ENCODE results near the gene SPZ1. TPM values are rescaled to one million over a fixed set of nuclear protein-coding genes. Genes with fewer than 3 reads are reported as not detected.

The SPZ1 gene
- total and polyA plus RNA-seq, 2 of the 8 experiments (the other 6 are each of a cell fraction or from before 2014, with no cell fraction given), result not detected

DNA sequence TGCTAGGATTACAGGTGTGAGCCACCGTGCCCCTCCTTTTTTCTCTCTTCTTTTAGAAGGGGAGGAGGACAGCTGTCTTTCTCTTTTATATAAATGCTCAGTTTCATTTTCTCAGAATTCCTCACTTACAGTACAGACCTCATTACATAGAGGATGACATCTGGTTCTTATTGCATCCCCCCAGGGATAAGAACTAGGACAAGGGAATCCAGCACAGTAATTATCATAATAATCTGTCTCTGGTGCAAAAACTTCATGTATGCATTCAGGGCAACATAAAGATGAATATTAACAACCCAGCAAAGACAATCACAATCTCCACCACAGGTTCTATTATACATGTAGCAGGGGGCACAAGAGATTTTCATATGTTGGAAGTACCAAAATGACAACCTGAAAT, 5.1 kb downstream of the SPZ1 start:
- H4K5ac ChIP-seq (ENCODE audit: insufficient read length, low read depth, low read length), result no peak overlapping the region
- no peak overlapping the region for H3K23ac ChIP-seq (ENCODE audit: insufficient read length)
- H2BK20ac ChIP-seq (ENCODE audit: low read length), result no peak overlapping the region
- H3K4me2 ChIP-seq (ENCODE audit: insufficient read depth in 1 of 2, low read depth in 2 of 2, low read length in 2 of 2), result no peak overlapping the region
- H3K79me1 ChIP-seq (ENCODE audit: low read depth, low read length), result no peaks in the 10 kb centered on the region
- ChIA-PET POLR2A (ENCODE audit: partially characterized antibody) (no interaction called here), CTCF (ENCODE audit: partially characterized antibody) (interaction anchor here (1.3 kb wide), 1 partner anchor 10 kb away, joined by 4 read pairs; no protein-coding TSS in a partner anchor)
- H3K4ac ChIP-seq (replicated peaks; ENCODE audit: insufficient read length, low read depth, low read length), result no peak overlapping the region
- H3K36me3 ChIP-seq (ENCODE audit: control insufficient read depth in 2 of 4, insufficient read depth in 4 of 4, low read length in 3 of 4), result no peaks in the 10 kb centered on the region
- H2AK5ac ChIP-seq (ENCODE audit: low read depth, low read length), result no peak overlapping the region
- H3K56ac ChIP-seq (replicated peaks; ENCODE audit: insufficient read length, low read depth, low read length), result no peak overlapping the region
- no peaks in the 10 kb centered on the region for H3K79me2 ChIP-seq (ENCODE audit: control insufficient read depth in 1 of 2, insufficient read depth in 2 of 2, low read length in 2 of 2)
- no peak overlapping the region for H4K8ac ChIP-seq (ENCODE audit: extremely low read depth, insufficient read depth, low read length)
- H3K9me3 ChIP-seq (ENCODE audit: insufficient read depth in 2 of 2, low read depth in 1 of 2, low read length in 1 of 2), result no peaks in the 10 kb centered on the region
- H2BK120ac ChIP-seq (replicated peaks; ENCODE audit: low read depth, low read length), result no peak overlapping the region
- DNase-seq (ENCODE audit: low read depth in 1 of 2, low spot score in 2 of 2) (no peak), FAIRE-seq (no peak)
- H3K4me1 ChIP-seq (replicated peaks in 1 of 4; ENCODE audit: control insufficient read depth in 3 of 4, insufficient read depth in 4 of 4, low read length in 3 of 4), result no peaks in the 10 kb centered on the region
- H2BK5ac ChIP-seq (ENCODE audit: low read depth, low read length), result no peak overlapping the region
- no peak overlapping the region for H3K18ac ChIP-seq (ENCODE audit: extremely low read depth, low read length)
- no peak overlapping the region for H3K9ac ChIP-seq (replicated peaks in 1 of 4; ENCODE audit: extremely low read depth in 1 of 4, low read depth in 3 of 4, low read length in 3 of 4)
- no peak overlapping the region for H2AFZ ChIP-seq (ENCODE audit: low read length)
- H4K91ac ChIP-seq (replicated peaks; ENCODE audit: insufficient read length, low read length), result no peak overlapping the region
- 100% methylated on average over 1 of the region's 1 CpG; no CpG with 5 or more reads in 1 of the 2 experiments for WGBS, 2 experiments (ENCODE audit: extremely low coverage in 1 of 2, insufficient coverage in 1 of 2, insufficient read length in 1 of 2, insufficient replicate concordance in 2 of 2, low coverage in 1 of 2, low lambda C conversion rate in 2 of 2, missing lambda C conversion rate in 1 of 2)
- H3K27ac ChIP-seq (ENCODE audit: low read depth, low read length), result no peak overlapping the region
- H2BK15ac ChIP-seq (ENCODE audit: low read length), result no peak overlapping the region
- H3K23me2 ChIP-seq (ENCODE audit: low read depth, low read length), result no peaks in the 10 kb centered on the region
- no peak for TF ChIP-seq EGR1 (IDR thresholded peaks at IDR 0.05; ENCODE audit: borderline replicate concordance, low read depth, low read length)
- TF ChIP-seq CBX8 (IDR thresholded peaks at IDR 0.05; ENCODE audit: borderline replicate concordance, low read depth, low read length), result no peak
- TF ChIP-seq SP4 (IDR thresholded peaks at IDR 0.05; ENCODE audit: low read length), result no peak
- TF ChIP-seq TAF1 (IDR thresholded peaks at IDR 0.05; ENCODE audit: low read depth, low read length), result no peak
- no peak for TF ChIP-seq BCL11A (IDR thresholded peaks at IDR 0.05; ENCODE audit: low read depth in 2 of 2, low read length in 2 of 2)
- no peak for TF ChIP-seq PHF8 (conservative IDR thresholded peaks at IDR 0.05; ENCODE audit: low read depth, low read length)
- TF ChIP-seq, protein P1, sequence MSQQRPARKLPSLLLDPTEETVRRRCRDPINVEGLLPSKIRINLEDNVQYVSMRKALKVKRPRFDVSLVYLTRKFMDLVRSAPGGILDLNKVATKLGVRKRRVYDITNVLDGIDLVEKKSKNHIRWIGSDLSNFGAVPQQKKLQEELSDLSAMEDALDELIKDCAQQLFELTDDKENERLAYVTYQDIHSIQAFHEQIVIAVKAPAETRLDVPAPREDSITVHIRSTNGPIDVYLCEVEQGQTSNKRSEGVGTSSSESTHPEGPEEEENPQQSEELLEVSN (IDR thresholded peaks at IDR 0.05), result no peak
- TF ChIP-seq KDM1A (IDR thresholded peaks at IDR 0.05; ENCODE audit: borderline replicate concordance, low read length), result no peak
- TF ChIP-seq RFX5 (IDR thresholded peaks at IDR 0.05; ENCODE audit: borderline replicate concordance, low read depth, low read length), result no peak
- no peak for TF ChIP-seq TCF12 (IDR thresholded peaks at IDR 0.05; ENCODE audit: low read depth, low read length)
- TF ChIP-seq CBX5 (IDR thresholded peaks at IDR 0.05; ENCODE audit: low read depth, low read length), result no peak
- no peak for TF ChIP-seq CEBPB (IDR thresholded peaks at IDR 0.05; ENCODE audit: low read depth, low read length)
- TF ChIP-seq TBP (IDR thresholded peaks at IDR 0.05; ENCODE audit: low read depth, low read length), result no peak
- no peak for TF ChIP-seq HDAC6 (IDR thresholded peaks at IDR 0.05; ENCODE audit: low read depth, low read length)
- no peak overlapping the region for H3K4me3 ChIP-seq (ENCODE audit: extremely low read depth in 1 of 4, insufficient read depth in 2 of 4, low read depth in 3 of 4, low read length in 4 of 4)
- no peak overlapping the region for H3K14ac ChIP-seq (ENCODE audit: insufficient read length)
- H2BK12ac ChIP-seq (ENCODE audit: low read depth, low read length), result no peak overlapping the region
- no peaks in the 10 kb centered on the region; a peak in 1 of 7 replicates for H3K27me3 ChIP-seq (replicated peaks in 1 of 4; ENCODE audit: control insufficient read depth in 3 of 4, extremely low read depth in 1 of 4, insufficient read depth in 3 of 4, low read length in 3 of 4)
- H4K20me1 ChIP-seq (replicated peaks in 1 of 2; ENCODE audit: control insufficient read depth in 1 of 2, insufficient read depth in 2 of 2, low read length in 2 of 2), result no peaks in the 10 kb centered on the region
